ENCODE data around the gene VSNL1.

DNA sequence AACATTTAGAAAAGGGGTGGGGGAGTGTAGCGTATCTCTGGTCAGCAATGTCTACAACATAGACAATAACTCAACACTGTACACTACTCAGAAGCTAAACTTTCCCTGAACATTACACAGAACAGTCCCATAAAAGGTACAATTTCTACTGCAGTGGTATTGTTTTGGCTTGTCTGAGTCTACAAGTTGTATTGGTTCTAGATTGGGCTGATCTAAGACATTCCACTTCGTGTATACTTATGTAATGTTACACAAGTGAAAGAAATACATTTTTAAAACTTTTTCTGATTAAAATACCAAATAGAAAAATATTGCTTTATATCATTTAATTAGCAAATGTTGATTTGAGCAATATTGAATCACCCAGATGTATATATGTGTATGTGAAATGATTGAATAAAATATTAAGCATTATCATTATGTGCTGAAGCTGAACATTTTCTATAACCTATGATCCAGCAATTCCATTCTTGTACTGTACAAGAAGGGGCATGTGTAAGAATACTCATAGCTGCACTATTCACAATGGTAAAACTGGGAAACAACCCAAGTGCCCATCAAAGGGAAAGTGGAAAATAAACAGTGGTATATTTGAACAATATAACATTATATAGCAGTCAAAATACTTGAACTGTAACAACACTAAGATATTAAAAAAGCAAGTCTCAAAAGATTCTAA is 52.4 kb downstream of the VSNL1 start:
- TF ChIP-seq, protein P1, sequence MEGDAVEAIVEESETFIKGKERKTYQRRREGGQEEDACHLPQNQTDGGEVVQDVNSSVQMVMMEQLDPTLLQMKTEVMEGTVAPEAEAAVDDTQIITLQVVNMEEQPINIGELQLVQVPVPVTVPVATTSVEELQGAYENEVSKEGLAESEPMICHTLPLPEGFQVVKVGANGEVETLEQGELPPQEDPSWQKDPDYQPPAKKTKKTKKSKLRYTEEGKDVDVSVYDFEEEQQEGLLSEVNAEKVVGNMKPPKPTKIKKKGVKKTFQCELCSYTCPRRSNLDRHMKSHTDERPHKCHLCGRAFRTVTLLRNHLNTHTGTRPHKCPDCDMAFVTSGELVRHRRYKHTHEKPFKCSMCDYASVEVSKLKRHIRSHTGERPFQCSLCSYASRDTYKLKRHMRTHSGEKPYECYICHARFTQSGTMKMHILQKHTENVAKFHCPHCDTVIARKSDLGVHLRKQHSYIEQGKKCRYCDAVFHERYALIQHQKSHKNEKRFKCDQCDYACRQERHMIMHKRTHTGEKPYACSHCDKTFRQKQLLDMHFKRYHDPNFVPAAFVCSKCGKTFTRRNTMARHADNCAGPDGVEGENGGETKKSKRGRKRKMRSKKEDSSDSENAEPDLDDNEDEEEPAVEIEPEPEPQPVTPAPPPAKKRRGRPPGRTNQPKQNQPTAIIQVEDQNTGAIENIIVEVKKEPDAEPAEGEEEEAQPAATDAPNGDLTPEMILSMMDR (IDR thresholded peaks at IDR 0.05; ENCODE audit: low read depth, low read length): no peak
- TF ChIP-seq, protein P2, sequence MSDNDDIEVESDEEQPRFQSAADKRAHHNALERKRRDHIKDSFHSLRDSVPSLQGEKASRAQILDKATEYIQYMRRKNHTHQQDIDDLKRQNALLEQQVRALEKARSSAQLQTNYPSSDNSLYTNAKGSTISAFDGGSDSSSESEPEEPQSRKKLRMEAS (IDR thresholded peaks at IDR 0.05; ENCODE audit: low read depth, low read length): no peak
- TF ChIP-seq POLR2A (IDR thresholded peaks at IDR 0.05; ENCODE audit: extremely low read depth, insufficient read length): no peak

Data from NB4 (cell line).